NOMO-1 treated with dmso at 0.1 percent for 144 hours (cell line): ENCODE results near the gene OS9.

ENCODE experiments used
- DNase-seq: peaks from one replicate; lab custom pipeline; 2025; ENCODE audit not compliant: unreplicated experiment; lab: John Stamatoyannopoulos, UW

The OS9 gene

DNA sequence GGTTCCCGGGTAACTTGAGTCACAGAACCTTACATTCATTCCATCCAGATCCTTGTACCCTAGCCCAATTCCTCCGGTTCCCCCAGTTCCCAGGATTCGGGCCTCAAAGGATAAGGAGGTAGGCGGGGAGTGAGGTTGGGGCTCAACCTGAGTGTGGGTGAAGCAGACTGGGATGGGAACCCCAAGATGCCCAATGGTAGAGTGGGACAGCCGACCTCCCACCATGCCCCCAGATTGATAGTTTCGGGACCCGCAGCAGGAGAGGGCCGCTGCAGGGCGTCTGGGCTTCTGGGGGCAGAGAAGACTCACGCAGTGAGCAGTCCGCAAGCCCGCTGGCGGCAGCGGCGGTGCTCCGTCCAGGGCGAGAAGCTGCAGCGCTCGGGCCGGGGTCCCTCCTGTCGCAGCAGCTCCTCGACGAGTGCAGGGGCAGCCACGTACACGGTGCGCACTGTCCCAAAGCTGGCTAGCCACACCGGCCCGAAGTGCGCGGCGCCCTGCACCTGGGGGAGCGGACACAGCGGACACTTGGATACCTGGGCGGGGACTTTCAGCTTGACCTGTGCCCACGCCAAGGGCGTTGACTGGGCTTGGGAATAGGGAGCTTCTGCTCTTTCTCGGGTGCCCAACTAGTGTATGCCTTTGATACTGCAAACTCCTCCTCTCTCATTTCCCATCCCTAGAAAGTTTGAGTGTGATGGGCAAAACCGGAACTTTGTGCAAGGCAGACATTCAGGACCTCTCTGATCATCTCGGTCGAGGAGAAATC is 71.9 kb downstream of the OS9 start:
- no peak for DNase-seq

DNA sequence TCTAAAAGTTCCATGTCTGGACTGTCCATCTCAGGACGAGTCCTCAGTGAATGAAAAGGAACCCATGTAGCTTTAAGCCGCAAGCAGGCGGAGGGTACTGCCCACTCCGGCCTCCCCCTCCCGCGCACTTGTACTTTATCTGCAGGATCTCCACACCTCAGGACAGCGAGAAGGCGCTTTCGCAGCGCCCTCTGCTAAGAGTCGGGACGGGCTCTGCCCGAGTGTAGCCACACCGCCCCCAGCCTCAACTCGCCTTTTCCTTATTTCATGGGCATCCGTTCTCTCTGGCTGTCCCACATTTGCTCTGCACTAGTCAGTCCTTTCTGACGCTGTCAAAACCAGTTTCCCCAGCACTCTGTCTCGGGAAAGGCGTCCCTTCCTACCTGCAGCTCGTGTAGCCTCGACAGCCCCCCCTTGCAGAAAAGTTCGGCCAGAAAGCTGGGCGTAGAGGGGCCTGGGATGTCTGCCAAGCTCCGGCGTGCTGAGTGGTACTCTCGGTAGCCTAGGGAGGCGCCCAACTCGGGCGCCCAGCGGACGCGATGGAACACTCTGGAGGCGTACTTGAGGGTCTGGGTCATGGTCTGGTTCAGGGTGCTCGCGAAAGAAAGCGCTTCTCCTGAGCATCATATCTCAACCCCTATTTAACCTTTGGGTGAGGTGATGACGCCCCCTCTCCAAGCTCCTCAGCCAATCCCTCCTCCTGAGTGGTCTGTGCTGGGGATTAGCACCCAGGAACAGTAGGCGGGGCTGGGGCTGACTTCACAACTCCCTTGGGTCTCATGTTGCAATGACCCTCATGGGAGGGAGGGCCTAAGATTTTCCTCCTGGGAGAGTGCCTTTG is 72.8 kb downstream of the OS9 start, which contains the start of gene CYP27B1:
Gene CYP27B1 (minus strand): TSS at position 615 of the 841 bp plus-strand sequence. CDS start 37 bp downstream, at position 578.
- DNase-seq: no peak

DNA sequence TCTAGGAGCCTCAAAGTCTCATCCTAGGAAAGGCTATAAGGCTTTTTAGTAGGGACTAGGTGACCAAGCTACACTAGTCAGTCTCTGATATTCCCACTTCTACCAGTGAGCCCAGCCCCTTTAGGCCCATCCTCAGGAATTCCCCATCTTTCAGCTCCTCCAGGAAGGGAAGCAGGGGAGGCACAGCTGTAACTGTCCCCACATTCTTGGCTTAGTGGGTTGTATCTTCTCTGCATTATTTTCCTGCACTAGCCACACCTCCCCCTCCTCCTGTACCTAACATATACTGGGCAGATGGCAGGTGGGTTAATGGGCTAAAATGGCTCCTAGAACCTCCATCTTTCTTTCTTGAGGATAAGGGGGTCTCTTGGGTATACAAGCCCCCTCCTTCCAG is 73.4 kb downstream of the OS9 start:
- no peak for DNase-seq

DNA sequence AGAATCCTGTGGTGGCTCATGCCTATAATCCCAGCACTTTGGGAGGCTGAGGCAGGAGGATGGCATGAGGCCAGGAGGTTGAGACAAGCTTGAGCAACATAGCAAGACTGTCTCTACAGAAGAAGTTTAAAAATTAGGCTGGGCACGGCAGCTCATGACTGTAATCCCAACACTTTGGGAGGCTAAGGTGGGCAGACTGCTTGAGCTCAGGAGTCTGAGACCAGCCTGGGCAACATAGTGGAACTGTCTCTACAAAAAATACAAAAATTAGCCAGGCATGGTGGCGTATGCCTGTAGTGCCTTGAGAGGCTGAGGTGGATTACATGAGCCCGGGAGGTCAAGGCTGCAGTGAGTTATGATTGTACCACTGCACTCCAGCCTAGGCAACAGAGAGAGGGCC is 73.9 kb downstream of the OS9 start:
- no peak for DNase-seq

DNA sequence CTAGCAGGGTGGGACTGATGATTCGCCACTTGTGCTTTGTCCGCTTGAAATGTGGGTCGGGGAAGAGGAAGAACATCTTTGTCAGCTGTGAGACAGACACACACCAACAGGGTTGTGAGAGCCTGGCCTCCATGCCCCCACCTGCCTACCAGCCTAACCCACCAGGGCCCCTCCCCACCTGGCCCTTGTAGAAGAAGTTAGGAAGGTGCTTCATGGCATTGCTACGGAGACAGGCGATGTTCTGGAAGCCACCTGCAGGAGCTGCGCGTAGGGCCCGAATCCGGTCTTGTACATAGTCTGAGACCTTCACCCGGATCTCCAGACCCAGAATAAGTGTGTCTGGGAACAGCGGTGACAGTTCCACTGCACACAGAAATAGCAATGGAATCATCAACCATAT is 75.7 kb downstream of the OS9 start:
- DNase-seq: no peak

DNA sequence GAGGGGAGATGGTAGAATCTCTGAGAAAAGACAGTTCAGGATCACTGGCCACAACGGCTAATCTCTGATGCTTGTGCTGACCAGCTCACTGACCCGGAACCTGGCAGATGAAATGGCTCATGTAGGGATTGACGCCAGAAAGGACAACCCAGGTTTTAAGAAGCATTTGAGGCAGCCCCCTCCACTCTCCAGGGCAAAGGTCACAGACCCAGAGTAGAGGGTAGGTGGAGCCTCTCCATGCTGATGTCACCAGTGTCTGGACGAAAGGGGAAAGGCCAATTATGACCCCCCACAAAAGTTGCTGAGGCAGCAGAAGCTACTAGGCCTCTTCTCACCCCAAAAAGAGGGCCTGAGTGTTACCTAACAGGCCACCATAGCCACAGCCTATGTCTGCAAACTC is 76.8 kb downstream of the OS9 start:
- no peak for DNase-seq
